NCI-H748 (cell line): ENCODE data around the gene CHML.

Experiments used
- DNase-seq: peaks from one replicate; lab custom pipeline; 2025; ENCODE audit not compliant: unreplicated experiment; lab: John Stamatoyannopoulos, UW

Gene CHML

GRCh38 chr1:241592273-241592958 lies 47.8 kb downstream of the CHML start:
- DNase-seq, result no peak

- no peak for DNase-seq
These were observed 48.4 kb downstream of the CHML start for GRCh38 chr1:241591736-241592135.

- no peak for DNase-seq
These were observed 48.9 kb downstream of the CHML start for GRCh38 chr1:241591317-241591716.

GRCh38 chr1:241590719-241591118 lies 49.5 kb downstream of the CHML start:
- DNase-seq, result no peak
